WTC11 (cell line): ENCODE results near the gene ZFPM1. TPM values are rescaled to one million over a fixed set of nuclear protein-coding genes. Genes with fewer than 3 reads are reported as not detected.

Experiments used
- ATAC-seq: fragments of 200-7000 bp; cut with Tn5 transposase; 2 replicates; pipeline ENCODE4 v1.10.0; 2021; ENCODE audit warnings: mild to moderate bottlenecking, moderate library complexity
- CTCF ChIA-PET: fragments of 300-600 bp; sonication (Branson Sonifier 250); formaldehyde crosslinking; loops from one replicate; lab custom pipeline; 2021; ENCODE audit warnings: antibody characterized with exemption; lab: Charles Lee
- POLR2A ChIA-PET: fragments of 350-600 bp; sonication (Branson Sonifier 250); formaldehyde crosslinking; loops from one replicate; lab custom pipeline; 2021; ENCODE audit warnings: antibody characterized with exemption; lab: Charles Lee
- DNase-seq: peaks from one replicate; pipeline ENCODE4 v3.0.0; 2021; ENCODE audit warnings: low spot score
- H3K27ac Mint-ChIP-seq: 2 replicates; pipeline ENCODE4 v1.8.0; 2021; ENCODE audit warnings: mixed read lengths
- H3K27me3 Mint-ChIP-seq: 2 replicates; pipeline ENCODE4 v1.8.0; 2021; ENCODE audit warnings: low read depth, mild to moderate bottlenecking, moderate library complexity, mixed read lengths
- H3K36me3 Mint-ChIP-seq: 2 replicates; pipeline ENCODE4 v1.8.0; 2021; ENCODE audit warnings: mixed read lengths
- H3K4me1 Mint-ChIP-seq: 2 replicates; pipeline ENCODE4 v1.8.0; 2022; ENCODE audit warnings: mixed read lengths
- H3K4me3 Mint-ChIP-seq: 2 replicates; pipeline ENCODE4 v1.8.0; 2021; ENCODE audit warnings: mild to moderate bottlenecking, moderate library complexity, mixed read lengths
- H3K9me3 Mint-ChIP-seq: 2 replicates; pipeline ENCODE4 v1.8.0; 2021; ENCODE audit warnings: mixed read lengths
- ETV6 ChIP-seq: sonication (generic); formaldehyde crosslinking; IDR thresholded peaks from 2 replicates; pipeline ENCODE4 v1.8.1; 2022; ENCODE audit warnings: mild to moderate bottlenecking, missing genetic modification reagents
- FOXP1 ChIP-seq: sonication (generic); formaldehyde crosslinking; IDR thresholded peaks from 2 replicates; pipeline ENCODE4 v1.8.0; 2022; ENCODE audit warnings: missing genetic modification reagents, mild to moderate bottlenecking, moderate library complexity, borderline replicate concordance
- GABPB1 ChIP-seq: sonication (generic); formaldehyde crosslinking; IDR thresholded peaks from 2 replicates; pipeline ENCODE4 v1.8.1; 2023; ENCODE audit warnings: mild to moderate bottlenecking, missing genetic modification reagents
- HMGA2 ChIP-seq: fragments of 250-450 bp; sonication (Bioruptor Pico); IDR thresholded peaks from 2 replicates; pipeline ENCODE4 v1.4.0; 2021; ENCODE audit warnings: mild to moderate bottlenecking, moderate library complexity
- HMGXB4 ChIP-seq: sonication (generic); formaldehyde crosslinking; IDR thresholded peaks from 2 replicates; pipeline ENCODE4 v1.8.1; 2023; ENCODE audit warnings: mild to moderate bottlenecking, moderate library complexity, missing genetic modification reagents
- JAZF1 ChIP-seq: fragments of 250-450 bp; sonication (Bioruptor Pico); IDR thresholded peaks from 2 replicates; pipeline ENCODE4 v1.9.0; 2021; ENCODE audit warnings: moderate library complexity, mild to moderate bottlenecking, inconsistent platforms
- KAT7 ChIP-seq: sonication (generic); formaldehyde crosslinking; IDR thresholded peaks from 2 replicates; pipeline ENCODE4 v1.8.1; 2023; ENCODE audit warnings: missing genetic modification reagents, mild to moderate bottlenecking, borderline replicate concordance
- PRRX2 ChIP-seq: fragments of 250-450 bp; sonication (Bioruptor Pico); IDR thresholded peaks from 2 replicates; pipeline ENCODE4 v1.8.0; 2021; ENCODE audit warnings: mild to moderate bottlenecking
- SMAD3 ChIP-seq: sonication (generic); formaldehyde crosslinking; IDR thresholded peaks from 2 replicates; pipeline ENCODE4 v1.8.0; 2022; ENCODE audit warnings: missing genetic modification reagents, mild to moderate bottlenecking, borderline replicate concordance
- USF2 ChIP-seq: sonication (generic); formaldehyde crosslinking; IDR thresholded peaks from 2 replicates; pipeline ENCODE4 v1.8.1; 2023; ENCODE audit warnings: mild to moderate bottlenecking, missing genetic modification reagents, moderate library complexity
- ZNF317 ChIP-seq: sonication (generic); formaldehyde crosslinking; IDR thresholded peaks from 2 replicates; pipeline ENCODE4 v1.8.1; 2023; ENCODE audit warnings: low read depth, mild to moderate bottlenecking, moderate library complexity, missing genetic modification reagents, borderline replicate concordance
- ZNF425 ChIP-seq: fragments of 250-450 bp; sonication (Bioruptor Pico); conservative IDR thresholded peaks from 2 replicates; pipeline ENCODE4 v1.9.0; 2021; ENCODE audit warnings: mild to moderate bottlenecking
- ZNF671 ChIP-seq: fragments of 250-450 bp; sonication (Bioruptor Pico); IDR thresholded peaks from 2 replicates; pipeline ENCODE4 v1.8.0; 2021; ENCODE audit warnings: mild to moderate bottlenecking
- total RNA-seq: library from RNA; stranded (reverse); gene quantifications from 3 replicates; pipeline ENCODE4 v1.2.3, GENCODE V29; 2021
- TF ChIP-seq, protein P1 (sequence below): sonication (generic); formaldehyde crosslinking; IDR thresholded peaks from 2 replicates; pipeline ENCODE4 v1.8.0; 2022; ENCODE audit warnings: missing genetic modification reagents
- TF ChIP-seq, protein P2 (sequence below): sonication (generic); formaldehyde crosslinking; IDR thresholded peaks from 2 replicates; pipeline ENCODE4 v1.8.1; 2022; ENCODE audit warnings: low read depth, mild to moderate bottlenecking, moderate library complexity, missing genetic modification reagents, borderline replicate concordance
- TF ChIP-seq, protein P3 (sequence below): fragments of 200-600 bp; IDR thresholded peaks from 2 replicates; pipeline ENCODE4 v1.8.0; 2022; ENCODE audit warnings: antibody characterized with exemption
- TF ChIP-seq, protein P4 (sequence below): sonication (generic); formaldehyde crosslinking; IDR thresholded peaks from 2 replicates; pipeline ENCODE4 v1.8.0; 2022; ENCODE audit warnings: mild to moderate bottlenecking, missing genetic modification reagents

ZFPM1 gene
- total RNA-seq, 1 experiment from 2014 or later: 9.3 TPM

DNA sequence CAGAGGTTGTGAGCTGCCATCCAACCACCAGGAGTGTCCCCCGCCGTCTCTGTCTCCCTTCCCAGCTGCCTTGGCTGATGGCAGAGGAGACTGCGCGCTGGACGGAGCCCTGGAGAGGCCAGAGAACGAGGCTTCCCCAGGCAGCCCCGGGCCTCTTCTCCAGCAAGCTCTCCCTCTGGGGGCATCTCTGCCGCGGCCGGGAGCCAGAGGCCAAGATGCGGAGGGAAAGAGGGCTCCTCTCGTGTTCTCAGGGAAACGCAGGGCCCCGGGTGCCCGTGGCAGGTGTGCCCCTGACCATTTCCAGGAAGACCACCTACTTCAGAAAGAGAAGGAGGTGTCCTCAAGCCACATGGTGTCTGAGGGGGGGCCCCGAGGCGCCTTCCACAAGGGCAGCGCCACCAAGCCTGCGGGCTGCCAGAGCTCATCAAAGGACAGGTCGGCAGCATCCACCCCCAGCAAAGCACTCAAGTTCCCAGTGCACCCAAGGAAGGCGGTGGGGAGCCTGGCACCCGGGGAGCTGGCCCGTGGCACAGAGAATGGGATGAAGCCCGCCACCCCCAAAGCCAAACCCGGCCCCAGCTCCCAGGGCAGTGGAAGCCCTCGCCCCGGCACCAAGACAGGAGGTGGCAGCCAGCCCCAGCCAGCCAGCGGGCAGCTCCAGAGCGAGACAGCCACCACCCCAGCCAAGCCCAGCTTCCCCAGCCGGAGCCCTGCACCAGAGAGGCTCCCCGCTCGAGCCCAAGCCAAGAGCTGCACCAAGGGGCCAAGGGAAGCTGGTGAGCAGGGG is 14.8 kb upstream of the ZFPM1 start (continued):
- TF ChIP-seq, protein P1, sequence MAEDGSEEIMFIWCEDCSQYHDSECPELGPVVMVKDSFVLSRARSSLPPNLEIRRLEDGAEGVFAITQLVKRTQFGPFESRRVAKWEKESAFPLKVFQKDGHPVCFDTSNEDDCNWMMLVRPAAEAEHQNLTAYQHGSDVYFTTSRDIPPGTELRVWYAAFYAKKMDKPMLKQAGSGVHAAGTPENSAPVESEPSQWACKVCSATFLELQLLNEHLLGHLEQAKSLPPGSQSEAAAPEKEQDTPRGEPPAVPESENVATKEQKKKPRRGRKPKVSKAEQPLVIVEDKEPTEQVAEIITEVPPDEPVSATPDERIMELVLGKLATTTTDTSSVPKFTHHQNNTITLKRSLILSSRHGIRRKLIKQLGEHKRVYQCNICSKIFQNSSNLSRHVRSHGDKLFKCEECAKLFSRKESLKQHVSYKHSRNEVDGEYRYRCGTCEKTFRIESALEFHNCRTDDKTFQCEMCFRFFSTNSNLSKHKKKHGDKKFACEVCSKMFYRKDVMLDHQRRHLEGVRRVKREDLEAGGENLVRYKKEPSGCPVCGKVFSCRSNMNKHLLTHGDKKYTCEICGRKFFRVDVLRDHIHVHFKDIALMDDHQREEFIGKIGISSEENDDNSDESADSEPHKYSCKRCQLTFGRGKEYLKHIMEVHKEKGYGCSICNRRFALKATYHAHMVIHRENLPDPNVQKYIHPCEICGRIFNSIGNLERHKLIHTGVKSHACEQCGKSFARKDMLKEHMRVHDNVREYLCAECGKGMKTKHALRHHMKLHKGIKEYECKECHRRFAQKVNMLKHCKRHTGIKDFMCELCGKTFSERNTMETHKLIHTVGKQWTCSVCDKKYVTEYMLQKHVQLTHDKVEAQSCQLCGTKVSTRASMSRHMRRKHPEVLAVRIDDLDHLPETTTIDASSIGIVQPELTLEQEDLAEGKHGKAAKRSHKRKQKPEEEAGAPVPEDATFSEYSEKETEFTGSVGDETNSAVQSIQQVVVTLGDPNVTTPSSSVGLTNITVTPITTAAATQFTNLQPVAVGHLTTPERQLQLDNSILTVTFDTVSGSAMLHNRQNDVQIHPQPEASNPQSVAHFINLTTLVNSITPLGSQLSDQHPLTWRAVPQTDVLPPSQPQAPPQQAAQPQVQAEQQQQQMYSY (CRISPR knock-in tag): no peak
- TF ChIP-seq ZNF317: no peak

- no peaks in the 10 kb centered on the region for H3K36me3 Mint-ChIP-seq
- no peaks in the 10 kb centered on the region for H3K4me1 Mint-ChIP-seq
- no peaks in the 10 kb centered on the region for H3K9me3 Mint-ChIP-seq
- no peak for ATAC-seq
- ChIA-PET POLR2A (no interaction called here), CTCF (interaction anchor here (1.9 to 2.1 kb wide), 4 partner anchors 11 to 124 kb away, joined by 5 to 30 read pairs (median 18); partner anchors contain the start of gene ZNF469)
- TF ChIP-seq, protein P2, sequence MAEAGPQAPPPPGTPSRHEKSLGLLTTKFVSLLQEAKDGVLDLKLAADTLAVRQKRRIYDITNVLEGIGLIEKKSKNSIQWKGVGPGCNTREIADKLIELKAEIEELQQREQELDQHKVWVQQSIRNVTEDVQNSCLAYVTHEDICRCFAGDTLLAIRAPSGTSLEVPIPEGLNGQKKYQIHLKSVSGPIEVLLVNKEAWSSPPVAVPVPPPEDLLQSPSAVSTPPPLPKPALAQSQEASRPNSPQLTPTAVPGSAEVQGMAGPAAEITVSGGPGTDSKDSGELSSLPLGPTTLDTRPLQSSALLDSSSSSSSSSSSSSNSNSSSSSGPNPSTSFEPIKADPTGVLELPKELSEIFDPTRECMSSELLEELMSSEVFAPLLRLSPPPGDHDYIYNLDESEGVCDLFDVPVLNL (CRISPR knock-in tag): no peak
- TF ChIP-seq FOXP1 (CRISPR knock-in tag): no peak
- no peak for TF ChIP-seq ZNF671 (CRISPR knock-in tag)
- TF ChIP-seq HMGA2 (CRISPR knock-in tag): no peak
- TF ChIP-seq PRRX2 (CRISPR knock-in tag): no peak
- TF ChIP-seq, protein P3, sequence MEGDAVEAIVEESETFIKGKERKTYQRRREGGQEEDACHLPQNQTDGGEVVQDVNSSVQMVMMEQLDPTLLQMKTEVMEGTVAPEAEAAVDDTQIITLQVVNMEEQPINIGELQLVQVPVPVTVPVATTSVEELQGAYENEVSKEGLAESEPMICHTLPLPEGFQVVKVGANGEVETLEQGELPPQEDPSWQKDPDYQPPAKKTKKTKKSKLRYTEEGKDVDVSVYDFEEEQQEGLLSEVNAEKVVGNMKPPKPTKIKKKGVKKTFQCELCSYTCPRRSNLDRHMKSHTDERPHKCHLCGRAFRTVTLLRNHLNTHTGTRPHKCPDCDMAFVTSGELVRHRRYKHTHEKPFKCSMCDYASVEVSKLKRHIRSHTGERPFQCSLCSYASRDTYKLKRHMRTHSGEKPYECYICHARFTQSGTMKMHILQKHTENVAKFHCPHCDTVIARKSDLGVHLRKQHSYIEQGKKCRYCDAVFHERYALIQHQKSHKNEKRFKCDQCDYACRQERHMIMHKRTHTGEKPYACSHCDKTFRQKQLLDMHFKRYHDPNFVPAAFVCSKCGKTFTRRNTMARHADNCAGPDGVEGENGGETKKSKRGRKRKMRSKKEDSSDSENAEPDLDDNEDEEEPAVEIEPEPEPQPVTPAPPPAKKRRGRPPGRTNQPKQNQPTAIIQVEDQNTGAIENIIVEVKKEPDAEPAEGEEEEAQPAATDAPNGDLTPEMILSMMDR: no peak
- no peak for TF ChIP-seq ETV6
- no peak for TF ChIP-seq ZNF425
- TF ChIP-seq, protein P4, sequence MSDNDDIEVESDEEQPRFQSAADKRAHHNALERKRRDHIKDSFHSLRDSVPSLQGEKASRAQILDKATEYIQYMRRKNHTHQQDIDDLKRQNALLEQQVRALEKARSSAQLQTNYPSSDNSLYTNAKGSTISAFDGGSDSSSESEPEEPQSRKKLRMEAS: no peak
- TF ChIP-seq KAT7: no peak
- no peak for TF ChIP-seq USF2 (CRISPR knock-in tag)
- no peak for TF ChIP-seq JAZF1 (CRISPR knock-in tag)
- TF ChIP-seq SMAD3 (CRISPR knock-in tag): no peak
- TF ChIP-seq HMGXB4 (CRISPR knock-in tag): no peak
- no peak for TF ChIP-seq GABPB1
- no peaks in the 10 kb centered on the region for H3K27me3 Mint-ChIP-seq
- no peak overlapping the region for H3K27ac Mint-ChIP-seq
- no peak for DNase-seq
- no peak overlapping the region for H3K4me3 Mint-ChIP-seq
These were observed 14.1 kb upstream of the ZFPM1 start for GRCh38 chr16:88439016-88439415.
